CD1c-positive myeloid dendritic cell (primary cell): ENCODE results near the gene LYPD6B.

ENCODE experiments used
- DNase-seq: peaks from one replicate; pipeline ENCODE4 v3.0.0-alpha.2; 2016; ENCODE audit errors: extremely low spot score

LYPD6B gene

DNA sequence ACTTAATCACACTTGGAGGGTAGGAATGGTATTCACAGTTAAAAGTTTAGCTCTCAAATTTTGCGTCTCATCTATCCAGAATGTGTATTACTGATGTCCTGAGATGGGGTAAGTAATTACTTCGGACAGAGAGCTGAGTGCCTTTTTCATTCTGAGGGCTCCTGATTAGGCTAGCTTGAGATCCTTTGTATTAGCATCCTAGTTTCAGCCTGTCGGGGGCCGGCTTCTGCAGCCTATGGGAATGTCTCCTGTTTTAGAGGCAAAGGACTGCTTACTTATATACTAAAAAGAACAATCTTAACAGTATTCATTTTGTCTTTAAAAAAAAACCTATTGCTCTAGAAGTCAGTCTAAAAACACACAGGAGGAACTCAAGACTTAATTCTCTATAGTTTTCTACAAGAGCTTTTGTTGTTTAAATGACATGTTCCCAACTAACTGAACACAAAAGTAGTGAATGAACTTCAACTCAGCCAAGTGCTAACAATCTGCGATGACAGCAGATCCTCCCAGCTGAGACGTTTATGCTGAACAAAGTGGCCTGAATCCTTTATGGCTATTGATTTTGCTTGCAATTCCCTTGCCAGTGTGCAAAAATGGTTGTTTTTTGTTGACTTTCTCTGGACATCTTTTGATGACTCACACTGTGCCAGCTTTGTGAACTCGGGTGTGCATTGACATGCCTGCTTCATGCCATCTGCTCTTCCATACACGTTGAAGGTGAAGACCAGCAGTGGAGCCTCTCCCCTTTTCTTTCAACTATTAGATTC is 118.7 kb downstream of the LYPD6B start:
- DNase-seq = no peak

DNA sequence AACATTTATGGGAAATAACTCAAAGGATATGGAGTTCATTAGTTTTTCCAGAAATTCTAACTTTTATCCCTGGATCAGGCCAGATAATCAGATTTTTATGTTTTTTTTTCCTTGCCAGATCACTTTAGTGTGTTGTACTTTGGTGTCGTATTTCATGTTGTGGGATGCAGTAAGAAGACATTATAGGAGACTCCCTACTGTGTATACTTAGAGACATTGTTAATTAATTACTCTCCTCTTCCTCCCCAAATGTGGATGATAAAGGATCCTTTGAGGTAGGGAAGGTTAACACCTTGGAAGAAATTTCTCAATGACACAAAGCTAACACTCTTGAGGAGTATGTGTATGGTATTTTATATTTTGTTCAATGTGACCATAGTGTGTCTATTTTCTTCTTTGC is 120.5 kb downstream of the LYPD6B start:
- no peak for DNase-seq

DNA sequence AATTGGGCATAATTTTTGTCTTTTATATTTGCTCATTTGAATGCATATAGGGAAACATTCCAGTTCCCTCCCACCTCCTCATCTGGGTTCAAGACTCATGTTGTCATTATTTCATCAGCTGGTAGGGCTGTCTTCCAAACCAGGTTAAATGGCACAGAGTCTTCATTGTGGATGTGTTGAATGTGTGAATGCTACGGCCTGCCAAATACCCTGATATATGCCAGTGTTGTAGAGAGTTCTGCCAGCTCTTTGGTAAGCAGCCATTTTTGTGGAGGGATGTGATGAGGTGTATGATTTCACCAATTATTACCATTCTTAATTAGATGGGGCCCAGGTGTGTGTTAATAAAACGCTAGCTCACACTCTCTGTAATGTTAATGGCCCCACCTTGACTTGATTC is 121.7 kb downstream of the LYPD6B start:
- DNase-seq = no peak

DNA sequence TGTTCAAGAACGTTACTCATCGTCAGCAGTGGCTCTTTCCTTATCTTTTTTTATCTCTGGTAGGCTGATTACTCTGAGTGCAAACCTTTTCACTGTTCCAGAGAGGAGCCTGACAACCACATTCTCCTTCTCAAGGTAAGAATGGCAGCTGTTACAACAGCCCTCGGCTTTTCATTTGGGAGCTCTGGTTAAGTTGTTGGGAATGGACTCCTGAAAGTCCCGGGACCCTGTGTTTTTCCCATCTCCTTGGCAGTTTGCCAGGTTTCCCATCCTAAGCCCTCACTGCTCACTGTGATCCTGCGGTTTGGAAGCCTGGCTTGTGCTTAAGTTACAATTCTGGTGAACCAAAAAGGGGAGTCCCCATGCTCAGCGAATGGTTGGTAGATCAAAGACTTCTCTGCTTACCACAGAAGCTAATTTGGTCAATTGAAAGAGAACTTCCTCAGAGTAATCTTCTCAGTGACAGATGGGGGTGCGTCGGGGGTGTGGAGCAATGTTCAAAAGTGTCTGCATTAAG is 122.3 kb downstream of the LYPD6B start:
- DNase-seq = peak; percentile 32

DNA sequence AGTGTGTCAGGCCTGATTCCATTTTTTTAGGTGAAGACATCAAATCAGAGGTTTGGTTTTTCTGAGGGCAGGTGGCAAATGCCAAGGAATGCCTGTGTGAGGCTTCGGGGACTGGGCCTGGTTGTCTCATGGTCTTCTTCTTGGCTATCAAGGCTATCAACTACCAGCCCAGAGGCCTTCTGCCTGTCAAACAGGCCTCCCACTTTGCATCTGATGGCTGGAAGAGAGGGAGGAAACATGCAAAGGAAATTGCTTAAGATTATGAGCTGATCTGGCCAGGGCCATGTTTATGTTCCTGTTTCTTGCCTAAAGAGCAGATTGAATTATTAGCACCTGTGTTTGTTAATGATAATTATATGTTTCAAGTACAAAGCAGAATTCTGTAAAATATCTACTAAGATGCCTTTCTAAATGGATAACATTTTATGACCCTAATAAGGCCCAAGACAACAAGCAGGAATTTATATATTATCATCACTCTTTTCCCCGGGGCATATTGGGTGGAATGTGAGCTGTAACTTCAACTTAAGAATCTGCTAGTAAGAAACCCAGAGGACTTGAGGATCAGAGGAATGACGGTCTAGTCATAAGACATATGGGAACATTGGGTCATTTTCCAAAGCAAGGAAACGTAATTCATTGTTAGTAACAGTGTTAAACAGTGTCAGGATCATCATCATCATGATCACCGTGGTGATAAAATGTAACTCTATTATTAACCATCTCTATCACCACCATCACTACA is 123.2 kb downstream of the LYPD6B start:
- DNase-seq = peak; percentile 12

DNA sequence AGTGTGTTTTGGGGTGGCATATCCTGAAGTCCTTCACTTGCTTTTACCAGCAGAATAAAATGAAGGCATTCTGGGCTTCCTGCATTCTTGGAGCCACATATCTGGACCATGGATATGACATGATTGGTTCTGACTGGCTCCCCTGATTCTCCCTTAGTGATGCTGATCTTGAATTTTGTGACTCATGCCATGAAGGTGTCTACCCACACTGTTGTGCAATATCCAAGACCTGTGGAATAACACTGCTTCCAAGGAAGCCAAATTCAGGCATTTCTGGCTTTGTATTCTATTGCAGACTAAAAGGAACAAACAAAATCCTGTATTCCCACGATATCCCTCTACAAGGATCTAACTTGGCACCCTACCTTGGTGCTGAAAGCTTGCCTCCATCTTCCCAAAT is 125.8 kb downstream of the LYPD6B start:
- DNase-seq = no peak

DNA sequence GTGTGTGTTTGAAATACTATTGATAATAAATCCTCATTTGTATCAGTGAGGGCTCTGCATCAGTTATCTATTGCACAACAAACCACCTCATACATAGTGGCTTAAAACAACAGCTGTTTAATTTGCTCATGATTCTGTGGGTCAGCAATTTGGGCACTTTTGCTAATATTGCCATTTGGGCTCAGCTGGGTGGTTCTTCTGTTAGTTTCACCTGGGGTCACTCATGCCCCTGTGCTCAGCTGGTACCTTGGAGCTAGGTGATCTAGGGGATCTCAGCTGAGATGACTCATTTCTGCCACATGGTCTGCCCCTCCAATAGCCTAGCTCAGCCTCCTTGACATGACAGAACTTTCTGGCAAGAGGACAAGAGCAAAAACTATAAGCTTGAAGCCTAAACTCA is 126.3 kb downstream of the LYPD6B start:
- no peak for DNase-seq

DNA sequence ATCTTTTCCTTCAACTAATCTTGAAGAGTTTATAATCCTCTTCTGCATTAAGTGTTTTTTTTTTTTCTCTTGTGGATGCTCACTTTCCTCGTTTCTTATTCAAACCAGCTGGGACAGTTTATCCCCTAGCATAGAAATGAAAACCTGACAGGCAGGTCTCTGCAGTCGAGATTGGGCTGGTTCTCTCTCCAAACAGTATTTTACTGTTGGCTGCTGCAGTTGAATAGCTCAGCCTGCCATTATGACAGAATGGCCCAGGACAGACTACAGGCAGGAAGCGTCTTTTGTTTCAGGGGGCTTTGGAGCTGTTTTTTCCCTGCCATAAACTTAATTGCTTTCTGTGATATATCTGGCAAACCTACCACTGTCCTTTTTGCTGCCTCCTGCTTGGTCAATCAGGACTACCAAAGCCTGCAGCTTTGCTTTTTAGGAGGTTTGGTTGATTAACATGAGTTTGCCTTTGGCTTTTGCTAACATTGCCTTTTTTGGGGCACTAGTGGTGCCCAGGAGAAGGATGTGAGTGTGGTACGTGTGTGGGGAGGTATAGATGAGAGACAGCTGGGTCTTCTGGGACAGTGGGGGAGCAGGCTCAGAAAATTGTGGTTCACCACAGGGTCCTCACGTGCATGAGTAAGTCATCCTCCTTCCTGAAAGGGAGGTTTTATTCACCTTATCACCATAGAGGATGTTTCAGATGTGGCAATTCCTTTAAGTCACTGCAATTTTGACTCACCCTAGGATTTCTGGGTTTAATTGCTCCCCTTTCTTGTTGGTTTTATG is 128.7 kb downstream of the LYPD6B start:
- no peak for DNase-seq

DNA sequence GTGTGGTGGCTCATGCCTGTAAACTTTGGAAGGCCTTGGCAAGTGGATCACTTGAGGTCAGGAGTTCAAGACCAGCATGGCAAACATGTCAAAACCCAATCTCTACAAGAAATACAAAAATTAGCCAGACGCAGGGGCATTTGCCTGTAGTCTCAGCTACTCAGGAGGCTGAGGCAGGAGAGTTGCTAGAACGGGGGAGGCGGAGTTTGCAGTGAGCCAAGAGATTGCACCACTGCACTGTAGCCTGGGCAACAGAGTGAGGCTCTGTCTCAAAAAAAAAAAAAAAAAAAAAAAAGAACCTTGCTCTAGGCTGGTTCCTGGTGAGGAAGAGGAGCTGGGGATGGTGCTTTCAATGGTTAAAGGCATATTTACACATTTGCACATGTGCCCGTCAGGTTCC is 129.4 kb downstream of the LYPD6B start:
- no peak for DNase-seq

DNA sequence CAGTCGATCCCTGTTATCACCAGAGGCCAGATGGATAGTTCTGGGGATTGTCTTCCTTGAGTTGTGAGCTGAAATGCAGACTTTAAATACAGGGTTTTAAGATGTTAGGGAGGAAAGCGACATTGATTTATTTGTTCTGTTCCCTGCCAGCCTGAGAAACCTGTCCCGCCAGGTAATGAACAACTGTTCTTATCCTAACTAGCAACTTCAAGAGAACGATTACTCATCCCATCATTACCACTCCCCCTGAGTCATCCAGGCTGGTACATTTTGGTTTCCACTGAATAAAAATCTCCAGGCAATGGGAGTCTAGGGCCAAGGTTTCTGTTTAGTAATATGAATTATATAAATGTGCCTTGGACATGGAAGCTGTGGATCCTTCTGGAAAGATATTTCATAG is 131.2 kb downstream of the LYPD6B start:
- no peak for DNase-seq

DNA sequence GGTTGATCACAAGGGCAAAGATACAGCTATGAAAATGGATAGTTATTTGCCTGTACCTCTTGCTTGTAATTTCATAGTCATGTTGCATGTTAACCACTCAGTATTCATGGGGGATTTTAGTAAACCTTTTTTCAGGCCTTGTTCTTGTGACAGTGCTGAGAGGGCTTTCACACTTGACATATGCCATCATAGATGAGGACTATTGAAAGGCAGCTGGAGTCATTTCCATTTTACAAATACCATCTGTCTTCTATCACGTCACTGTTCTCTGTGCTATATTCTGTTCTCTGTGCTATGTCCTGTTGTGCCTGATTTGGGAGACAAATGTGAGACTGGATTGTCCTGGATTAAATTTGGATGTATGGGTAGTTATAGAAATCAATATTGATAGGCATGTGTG is 131.7 kb downstream of the LYPD6B start:
- no peak for DNase-seq

DNA sequence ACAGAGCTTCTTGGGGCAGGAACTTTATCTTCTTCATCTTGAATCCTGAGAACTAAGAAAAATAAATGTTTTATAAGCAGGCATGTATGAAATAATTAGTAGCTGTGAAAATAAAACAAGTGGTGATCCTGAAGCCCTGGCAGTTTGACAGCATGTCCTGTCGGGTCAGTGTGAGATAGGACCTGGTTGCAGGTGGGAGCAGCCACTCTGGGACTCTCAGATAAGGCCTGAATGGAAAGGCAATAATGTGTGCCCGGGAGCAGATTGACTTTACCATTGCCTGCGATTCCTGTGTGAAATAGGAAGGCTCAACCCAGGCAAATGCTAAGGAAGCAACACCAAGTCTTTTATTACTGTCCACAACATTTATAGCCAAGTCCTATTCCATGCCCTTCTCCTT is 132.4 kb downstream of the LYPD6B start:
- no peak for DNase-seq

DNA sequence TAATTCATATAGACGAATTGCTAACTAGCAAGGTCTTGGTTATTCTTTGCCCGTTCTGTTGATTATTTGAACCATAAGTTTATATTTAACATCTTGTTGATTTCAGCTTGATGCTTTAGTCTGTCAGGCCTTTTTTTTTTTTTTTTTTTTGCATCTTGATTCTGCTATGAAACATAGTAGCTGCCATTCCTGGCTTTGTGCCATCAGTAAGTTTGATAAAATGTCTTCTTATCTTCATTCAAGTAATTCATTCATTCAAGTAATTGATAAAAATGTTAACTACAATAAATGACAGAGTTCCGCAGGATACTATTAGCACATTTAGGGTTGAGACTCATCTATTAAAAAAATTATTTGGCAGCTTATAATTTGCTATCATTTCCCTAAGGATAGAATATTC is 134.7 kb downstream of the LYPD6B start:
- no peak for DNase-seq

DNA sequence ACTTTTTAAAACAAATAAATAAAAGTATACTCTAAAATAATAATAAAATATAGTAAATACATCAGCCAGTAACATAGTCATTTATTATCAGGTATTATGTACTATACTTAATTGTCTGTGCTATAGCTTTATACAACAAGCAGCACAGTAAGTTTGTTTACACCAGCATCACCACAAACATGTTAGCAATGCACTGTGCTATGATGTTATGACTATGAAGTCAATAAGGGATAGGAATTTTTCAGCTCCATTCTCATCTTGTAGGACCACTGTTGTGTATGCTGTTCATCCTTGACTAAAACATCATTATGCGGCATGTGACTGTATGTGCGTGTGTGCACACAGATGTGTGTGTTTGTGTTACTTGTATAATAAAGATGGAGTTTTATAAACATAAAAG is 137.5 kb downstream of the LYPD6B start:
- DNase-seq = no peak

DNA sequence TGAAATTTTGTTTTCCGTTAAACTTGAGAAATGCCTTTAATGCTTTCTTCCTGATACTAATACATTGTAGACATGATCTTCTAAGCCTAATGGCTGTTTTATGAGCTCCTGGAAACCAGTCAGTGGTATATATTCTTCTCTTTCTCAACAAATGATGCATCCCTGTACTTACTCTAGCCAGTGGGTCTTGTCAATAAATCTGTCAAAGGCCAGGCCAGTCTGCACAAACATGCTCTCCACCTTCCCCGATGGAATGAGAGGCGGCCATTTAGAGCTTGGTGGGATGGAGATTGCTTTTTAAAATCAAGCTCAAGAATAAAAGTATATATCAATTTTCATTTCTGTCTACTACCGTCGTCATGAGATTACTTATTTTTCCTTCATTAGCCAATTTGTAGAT is 140.1 kb downstream of the LYPD6B start:
- DNase-seq = no peak

DNA sequence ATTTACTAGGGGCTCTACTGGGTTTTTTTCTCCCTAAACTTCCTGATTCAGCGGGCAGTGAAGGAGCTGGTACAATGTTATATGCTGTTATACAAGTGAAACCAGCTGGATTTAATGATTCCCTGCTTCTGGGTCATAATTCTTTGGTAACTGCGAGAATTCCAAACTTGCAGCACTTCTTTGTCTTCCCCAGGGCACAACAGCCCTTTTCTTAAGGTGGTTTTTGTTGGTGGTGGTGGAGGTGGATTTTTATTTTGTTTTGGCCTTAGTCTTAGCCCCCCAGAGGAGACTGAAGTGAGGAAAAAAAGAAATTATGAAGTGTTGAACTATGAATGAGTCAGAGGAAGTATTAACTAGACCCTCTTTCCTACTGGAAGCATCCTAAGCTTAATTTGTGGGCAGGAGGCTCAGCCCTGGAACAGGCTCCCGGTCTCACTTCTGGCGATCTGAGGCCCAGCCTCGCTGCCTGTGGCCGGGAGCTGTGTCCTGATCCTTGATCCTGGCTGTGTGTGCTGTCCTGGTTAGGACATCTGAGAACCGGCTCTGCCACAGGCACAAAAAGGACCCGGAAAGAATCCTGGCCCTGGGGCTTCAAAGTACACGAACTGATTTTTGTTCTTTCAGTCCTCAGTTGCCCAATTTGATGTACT is 141.9 kb downstream of the LYPD6B start:
- DNase-seq = no peak

DNA sequence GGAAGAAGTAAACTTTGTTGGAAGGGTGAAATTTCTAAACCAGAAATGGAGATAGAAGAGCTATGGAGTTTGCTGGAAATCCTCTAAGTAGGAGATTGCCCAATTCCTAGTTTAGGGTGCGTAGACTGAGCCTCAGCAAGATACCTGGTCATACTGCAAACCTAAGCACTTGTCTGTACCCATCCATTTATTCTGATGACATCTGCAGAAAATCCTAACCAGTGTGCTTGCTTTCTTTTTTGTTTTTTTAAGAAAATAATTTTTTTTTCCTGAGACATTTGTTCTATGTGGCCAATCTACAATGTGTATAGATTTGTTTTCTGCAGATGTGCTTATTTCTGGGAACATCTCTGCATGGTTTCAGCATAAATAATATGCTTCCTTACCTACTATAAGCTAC is 144.7 kb downstream of the LYPD6B start:
- DNase-seq = no peak

DNA sequence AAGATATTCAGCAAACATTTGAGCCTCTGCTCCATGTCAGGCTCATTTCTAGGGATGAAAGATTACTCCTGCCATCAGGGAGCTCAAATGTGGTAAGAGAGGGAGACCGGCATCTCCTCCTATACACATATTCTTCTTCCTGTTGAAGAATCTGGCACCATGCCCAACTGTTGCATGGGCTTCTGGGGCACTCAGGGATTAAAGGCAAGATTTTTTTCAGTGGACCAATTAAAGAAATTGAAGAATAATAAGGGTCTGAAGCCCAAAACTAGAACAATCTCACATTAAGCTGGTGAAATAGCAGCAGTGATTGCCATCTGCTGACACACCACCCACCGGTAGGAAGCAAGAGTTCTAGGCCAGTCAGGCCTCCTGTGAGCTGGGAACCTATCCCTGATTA is 146.5 kb downstream of the LYPD6B start:
- DNase-seq = no peak

DNA sequence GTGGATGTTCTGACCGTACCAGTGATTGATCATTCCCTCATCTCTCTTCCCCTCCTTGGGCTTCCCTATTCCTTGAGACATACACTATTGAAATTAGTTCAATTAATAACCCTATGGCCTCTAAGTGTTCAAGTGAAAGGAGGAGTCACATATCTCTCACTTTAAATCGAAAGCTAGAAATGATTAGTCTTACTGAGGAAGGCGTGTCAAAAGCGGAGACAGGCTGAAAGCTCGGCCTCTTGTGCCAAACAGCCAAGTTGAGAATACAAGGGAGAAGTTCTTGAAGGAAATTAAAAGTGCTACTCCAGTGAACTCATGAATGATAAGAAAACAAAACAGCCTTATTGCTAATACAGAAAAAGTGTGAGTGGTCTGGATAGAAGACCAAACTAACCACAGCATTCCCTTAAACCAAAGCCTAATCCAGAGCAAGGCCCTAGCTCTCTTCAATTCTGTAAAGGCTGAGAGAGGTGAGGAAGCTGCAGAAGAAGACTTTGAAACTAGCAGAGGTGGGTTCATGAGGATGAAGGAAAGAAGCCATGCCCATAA is 147.5 kb downstream of the LYPD6B start:
- DNase-seq = no peak

DNA sequence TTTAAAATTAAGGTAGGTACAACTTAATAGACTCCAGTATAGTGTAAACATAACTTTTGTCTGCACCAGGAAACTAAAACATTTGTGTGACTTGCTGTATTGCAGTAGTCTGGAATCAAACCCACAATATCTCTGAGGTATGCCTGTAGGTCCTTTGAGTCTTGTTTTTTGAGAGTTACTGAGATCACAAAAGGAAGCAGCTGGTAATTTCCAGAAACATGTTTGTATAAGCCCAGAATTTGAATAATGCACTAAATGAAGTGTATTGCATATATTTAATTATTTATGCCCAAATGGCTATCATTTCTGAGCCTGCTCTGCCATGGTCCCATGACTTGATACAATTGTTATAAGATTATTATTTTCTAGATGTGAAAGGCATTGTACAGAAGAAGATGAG is 148.6 kb downstream of the LYPD6B start:
- no peak for DNase-seq

DNA sequence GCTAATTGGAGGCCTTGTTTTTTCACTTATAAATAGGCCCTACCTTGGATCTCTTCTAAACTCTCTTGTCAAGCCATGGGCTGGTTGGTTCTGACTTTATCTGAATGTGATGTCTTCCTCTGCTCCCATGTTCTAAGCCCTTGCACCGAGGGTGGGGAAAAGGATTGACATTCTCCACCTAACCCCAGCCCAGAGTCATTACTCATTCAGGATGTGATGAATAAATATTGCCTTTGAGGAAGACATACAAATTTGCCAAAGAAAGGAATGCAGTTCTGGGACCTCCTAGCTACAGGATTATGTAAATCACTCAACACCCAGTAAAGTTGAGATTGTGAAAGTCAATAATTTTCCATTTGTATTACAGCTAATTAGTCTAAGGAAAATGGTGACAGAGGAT is 149.8 kb downstream of the LYPD6B start:
- DNase-seq = no peak

DNA sequence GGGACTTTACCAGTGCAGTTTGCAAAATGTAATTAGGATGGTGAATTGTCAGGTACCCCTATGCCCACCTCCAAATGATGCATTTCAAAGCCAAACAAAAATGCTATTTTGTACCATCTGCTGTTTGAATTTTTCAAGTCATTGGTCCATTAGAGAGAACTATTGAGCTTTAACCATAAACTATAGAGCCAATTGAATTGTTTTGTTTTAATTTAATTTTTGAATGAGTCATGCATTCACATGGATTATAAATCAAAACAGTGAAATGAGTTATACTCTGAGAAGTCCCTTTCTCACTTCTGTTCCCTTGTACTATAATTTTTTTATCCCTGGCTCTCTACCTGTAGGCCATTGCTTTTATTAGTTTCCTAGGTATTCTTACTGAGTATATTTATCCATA is 151.3 kb downstream of the LYPD6B start:
- DNase-seq = no peak
